ENCODE measurements around the gene SEC16B.

DNA sequence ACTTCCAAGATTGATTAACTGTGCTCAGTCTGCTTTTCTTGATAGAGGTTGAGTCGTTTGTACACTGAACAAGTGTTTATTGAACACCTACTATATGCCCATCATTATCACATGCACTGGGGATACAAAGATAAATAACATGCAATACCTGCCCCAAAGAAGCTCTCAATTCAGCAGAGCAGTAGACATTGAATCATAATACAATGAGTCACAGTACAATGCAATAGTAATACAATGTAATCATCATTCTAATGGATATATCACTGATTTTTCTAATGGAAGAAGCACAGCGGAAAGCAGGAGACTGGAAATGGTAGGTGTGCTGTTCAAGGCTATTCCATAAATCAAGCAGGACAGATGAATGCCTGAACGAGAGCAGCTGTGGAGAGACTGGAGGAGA, 3.7 kb upstream of the SEC16B start:
- TF ChIP-seq POLR2A (IDR thresholded peaks at IDR 0.05; ENCODE audit: low read length) (no peak), GATA1 (IDR thresholded peaks at IDR 0.05; ENCODE audit: low read depth, low read length) (no peak)

Measured in erythroblast (primary cell).